ENCODE results near the gene DBN1. TPM values are rescaled to one million over a fixed set of nuclear protein-coding genes. Genes with fewer than 3 reads are reported as not detected.

The DBN1 gene
- total and polyA plus RNA-seq, 2 experiments from 2014 or later, result 106 to 290 TPM

GRCh38 chr5:177512736-177513380, 39.4 kb upstream of the DBN1 start:
- H3K36me3 ChIP-seq (ENCODE audit: insufficient read depth), result peaks cover 13% of the 10 kb centered on the region
- no peak overlapping the region for H3K27ac ChIP-seq (ENCODE audit: low read depth)
- Mint-ChIP-seq H3K36me3 (ENCODE audit: low read depth) (peaks cover 68% of the 10 kb centered on the region), H3K4me3 (no peak overlapping the region; the same call in 2 of the 3 replicates), H3K27me3 (ENCODE audit: insufficient read depth, low read depth, poor library complexity) (peaks cover 20% of the 10 kb centered on the region), H3K9me3 (peaks cover 2% of the 10 kb centered on the region; the same call in 2 of the 3 replicates), H3K4me1 (peaks cover 31% of the 10 kb centered on the region), H3K27ac (no peak overlapping the region)
- H3K4me3 ChIP-seq, result no peak overlapping the region
- H3K79me2 ChIP-seq (replicated peaks; ENCODE audit: insufficient read depth), result peaks cover 16% of the 10 kb centered on the region
- no peaks in the 10 kb centered on the region for H3K9me2 ChIP-seq (ENCODE audit: insufficient read depth)
- no peak for DNase-seq (ENCODE audit: low spot score)
- no peak overlapping the region for H3K4me2 ChIP-seq
- H3K27me3 ChIP-seq (ENCODE audit: insufficient read depth), result no peaks in the 10 kb centered on the region
- no peak overlapping the region for H2AFZ ChIP-seq
- no peaks in the 10 kb centered on the region; the same call in 1 of the 2 replicates for H4K20me1 ChIP-seq (replicated peaks; ENCODE audit: insufficient read depth)
- TF ChIP-seq, protein P1, sequence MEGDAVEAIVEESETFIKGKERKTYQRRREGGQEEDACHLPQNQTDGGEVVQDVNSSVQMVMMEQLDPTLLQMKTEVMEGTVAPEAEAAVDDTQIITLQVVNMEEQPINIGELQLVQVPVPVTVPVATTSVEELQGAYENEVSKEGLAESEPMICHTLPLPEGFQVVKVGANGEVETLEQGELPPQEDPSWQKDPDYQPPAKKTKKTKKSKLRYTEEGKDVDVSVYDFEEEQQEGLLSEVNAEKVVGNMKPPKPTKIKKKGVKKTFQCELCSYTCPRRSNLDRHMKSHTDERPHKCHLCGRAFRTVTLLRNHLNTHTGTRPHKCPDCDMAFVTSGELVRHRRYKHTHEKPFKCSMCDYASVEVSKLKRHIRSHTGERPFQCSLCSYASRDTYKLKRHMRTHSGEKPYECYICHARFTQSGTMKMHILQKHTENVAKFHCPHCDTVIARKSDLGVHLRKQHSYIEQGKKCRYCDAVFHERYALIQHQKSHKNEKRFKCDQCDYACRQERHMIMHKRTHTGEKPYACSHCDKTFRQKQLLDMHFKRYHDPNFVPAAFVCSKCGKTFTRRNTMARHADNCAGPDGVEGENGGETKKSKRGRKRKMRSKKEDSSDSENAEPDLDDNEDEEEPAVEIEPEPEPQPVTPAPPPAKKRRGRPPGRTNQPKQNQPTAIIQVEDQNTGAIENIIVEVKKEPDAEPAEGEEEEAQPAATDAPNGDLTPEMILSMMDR (conservative IDR thresholded peaks at IDR 0.05; ENCODE audit: low read depth in 2 of 2), result no peak
- TF ChIP-seq CREB1 (CRISPR knock-in tag; IDR thresholded peaks at IDR 0.05; ENCODE audit: low read depth), result no peak
- TF ChIP-seq NANOG (IDR thresholded peaks at IDR 0.05; ENCODE audit: borderline replicate concordance), result no peak
- TF ChIP-seq ZNF462 (CRISPR knock-in tag; IDR thresholded peaks at IDR 0.05), result no peak
- no peak for TF ChIP-seq STAT1 (IDR thresholded peaks at IDR 0.05; ENCODE audit: unreplicated experiment)
- TF ChIP-seq ZNF114 (CRISPR knock-in tag; IDR thresholded peaks at IDR 0.05), result no peak
- TF ChIP-seq EZH2 (IDR thresholded peaks at IDR 0.05; ENCODE audit: low read depth, unreplicated experiment), result no peak
- TF ChIP-seq ETS1 (IDR thresholded peaks at IDR 0.05), result no peak
- TF ChIP-seq JUNB (IDR thresholded peaks at IDR 0.05; ENCODE audit: unreplicated experiment), result no peak
- TF ChIP-seq REST (IDR thresholded peaks at IDR 0.05; ENCODE audit: unreplicated experiment), result no peak
- no peak for TF ChIP-seq EZH2phosphoT487 (IDR thresholded peaks at IDR 0.05; ENCODE audit: unreplicated experiment)
- no peak for TF ChIP-seq ZNF331 (CRISPR knock-in tag; IDR thresholded peaks at IDR 0.05; ENCODE audit: low read depth)
- ATAC-seq, result no peak
- H3K4me1 ChIP-seq (ENCODE audit: insufficient read depth), result peaks cover 15% of the 10 kb centered on the region
- H3F3A ChIP-seq (replicated peaks; ENCODE audit: low read depth), result peaks cover 8% of the 10 kb centered on the region; the same call in 1 of the 2 replicates
